Vagina (tissue), 2 donors: ENCODE results near the gene ZKSCAN2.

ENCODE experiments used
- POLR2A ChIP-seq, 2 donors: fragments of 450-650 bp; IDR thresholded peaks; one replicate each; pipeline ENCODE4 v1.6.1; 2017; ENCODE audit warnings: antibody characterized with exemption in 2 of 2, mild to moderate bottlenecking in 2 of 2, moderate library complexity in 2 of 2
- POLR2AphosphoS5 ChIP-seq, 2 donors: sonication (generic); formaldehyde crosslinking; IDR thresholded peaks; one replicate each; pipeline ENCODE4 v1.9.0; 2017; ENCODE audit warnings: antibody characterized with exemption in 2 of 2, mild to moderate bottlenecking in 2 of 2, low read depth in 1 of 2; ENCODE audit not compliant: insufficient read depth in 1 of 2

DNA sequence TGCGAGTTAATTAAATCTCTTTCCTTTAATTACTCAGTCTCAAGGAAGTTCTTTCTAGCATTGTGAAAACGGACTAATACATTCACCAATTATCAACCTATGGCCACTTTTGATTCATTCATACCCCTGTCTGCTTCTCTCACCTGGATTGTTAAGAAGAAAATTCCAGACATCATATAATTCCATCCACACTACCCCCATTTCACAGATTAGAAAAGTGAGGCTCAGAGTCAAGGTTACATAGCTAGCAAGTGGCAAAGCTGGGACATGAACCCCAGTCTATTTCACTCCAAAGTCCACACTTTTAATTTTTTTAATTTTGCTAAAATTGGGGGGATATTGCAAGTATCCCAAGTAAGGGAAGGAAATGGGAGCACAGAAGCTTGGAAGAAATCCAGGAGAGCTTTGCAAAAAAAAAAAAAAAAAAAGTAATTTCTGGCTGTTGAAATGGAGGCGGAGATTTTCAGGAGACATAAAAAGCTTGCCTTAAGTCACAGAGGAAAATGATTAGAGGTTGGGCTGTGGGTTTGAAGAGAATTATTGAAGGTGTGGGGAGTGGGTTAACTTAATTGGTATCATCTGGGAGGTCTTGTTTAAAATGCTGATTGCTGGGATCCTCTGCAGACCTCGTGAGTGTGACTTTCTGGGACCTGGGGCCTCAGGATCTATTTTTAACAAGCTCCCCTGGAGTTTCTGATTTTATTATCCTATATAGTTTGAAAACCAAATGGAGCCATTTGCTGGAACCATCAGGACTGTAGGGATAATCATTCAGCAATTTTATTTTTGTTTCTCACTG lies 42.3 kb upstream of the ZKSCAN2 start:
- TF ChIP-seq POLR2AphosphoS5 (IDR thresholded peaks at IDR 0.05; ENCODE audit: insufficient read depth in 1 of 2, low read depth in 1 of 2) = no peak
- TF ChIP-seq POLR2A (IDR thresholded peaks at IDR 0.05) = no peak
